Calu3 (cell line): ENCODE measurements around the gene RPLP2. TPM values are rescaled to one million over a fixed set of nuclear protein-coding genes. Genes with fewer than 3 reads are reported as not detected.

ENCODE experiments used
- BruUV-seq: library from RNA; stranded (reverse); fragments of 400-500 nt; replicated peaks from 2 replicates; lab custom pipeline; 2021; lab: Mats Ljungman, UMichigan
- CTCF ChIA-PET: fragments of 300-600 bp; sonication (Branson Sonifier 250); formaldehyde crosslinking; loops from one replicate; lab custom pipeline; 2022; ENCODE audit warnings: antibody characterized with exemption; lab: Charles Lee
- DNase-seq: peaks from one replicate; pipeline ENCODE4 v3.0.0; 2022
- H3K27ac Mint-ChIP-seq: one replicate; pipeline ENCODE4 v1.8.0; 2022; ENCODE audit warnings: mixed read lengths; ENCODE audit not compliant: unreplicated experiment
- H3K27me3 Mint-ChIP-seq: one replicate; pipeline ENCODE4 v1.8.0; 2022; ENCODE audit warnings: mixed read lengths; ENCODE audit not compliant: unreplicated experiment
- H3K36me3 Mint-ChIP-seq: one replicate; pipeline ENCODE4 v1.8.0; 2022; ENCODE audit warnings: mild to moderate bottlenecking, moderate library complexity, mixed read lengths; ENCODE audit not compliant: insufficient read depth, unreplicated experiment
- H3K4me1 Mint-ChIP-seq: one replicate; pipeline ENCODE4 v1.8.0; 2022; ENCODE audit warnings: mild to moderate bottlenecking, low read depth, mixed read lengths; ENCODE audit not compliant: unreplicated experiment
- H3K4me3 Mint-ChIP-seq: one replicate; pipeline ENCODE4 v1.8.0; 2022; ENCODE audit warnings: mild to moderate bottlenecking, low read depth, moderate library complexity, mixed read lengths; ENCODE audit not compliant: unreplicated experiment
- H3K9me3 Mint-ChIP-seq: one replicate; pipeline ENCODE4 v1.8.0; 2022; ENCODE audit warnings: low read depth, mixed read lengths; ENCODE audit not compliant: unreplicated experiment
- intact Hi-C: fragments of 100-400 bp; cut with micrococcal nuclease; formaldehyde crosslinking; loops from one replicate; pipeline ENCODE4 v1.10.0; 2022; ENCODE audit not compliant: unreplicated experiment
- total RNA-seq: library from RNA; stranded (reverse); gene quantifications from 2 replicates; pipeline ENCODE4 v1.2.3, GENCODE V29; 2022
- TF ChIP-seq, protein P1 (sequence below): fragments of 200-600 bp; IDR thresholded peaks from one replicate; pipeline ENCODE4 v1.8.0; 2022; ENCODE audit warnings: antibody characterized with exemption; ENCODE audit not compliant: unreplicated experiment

The RPLP2 gene
- total RNA-seq, 1 experiment from 2014 or later = 1,381 TPM

- BruUV-seq = no TSS peak
- Mint-ChIP-seq H3K36me3 (peaks cover 49% of the 10 kb centered on the region), H3K27ac (no peak overlapping the region), H3K27me3 (no peaks in the 10 kb centered on the region), H3K4me3 (no peak overlapping the region), H3K4me1 (no peaks in the 10 kb centered on the region), H3K9me3 (no peaks in the 10 kb centered on the region)
- CTCF ChIA-PET = interaction anchor here (0.6 kb wide), 1 partner anchor 9 kb away, joined by 4 read pairs; no protein-coding TSS in a partner anchor
- no peak for DNase-seq
- intact Hi-C loops = no loop called here
- TF ChIP-seq, protein P1, sequence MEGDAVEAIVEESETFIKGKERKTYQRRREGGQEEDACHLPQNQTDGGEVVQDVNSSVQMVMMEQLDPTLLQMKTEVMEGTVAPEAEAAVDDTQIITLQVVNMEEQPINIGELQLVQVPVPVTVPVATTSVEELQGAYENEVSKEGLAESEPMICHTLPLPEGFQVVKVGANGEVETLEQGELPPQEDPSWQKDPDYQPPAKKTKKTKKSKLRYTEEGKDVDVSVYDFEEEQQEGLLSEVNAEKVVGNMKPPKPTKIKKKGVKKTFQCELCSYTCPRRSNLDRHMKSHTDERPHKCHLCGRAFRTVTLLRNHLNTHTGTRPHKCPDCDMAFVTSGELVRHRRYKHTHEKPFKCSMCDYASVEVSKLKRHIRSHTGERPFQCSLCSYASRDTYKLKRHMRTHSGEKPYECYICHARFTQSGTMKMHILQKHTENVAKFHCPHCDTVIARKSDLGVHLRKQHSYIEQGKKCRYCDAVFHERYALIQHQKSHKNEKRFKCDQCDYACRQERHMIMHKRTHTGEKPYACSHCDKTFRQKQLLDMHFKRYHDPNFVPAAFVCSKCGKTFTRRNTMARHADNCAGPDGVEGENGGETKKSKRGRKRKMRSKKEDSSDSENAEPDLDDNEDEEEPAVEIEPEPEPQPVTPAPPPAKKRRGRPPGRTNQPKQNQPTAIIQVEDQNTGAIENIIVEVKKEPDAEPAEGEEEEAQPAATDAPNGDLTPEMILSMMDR = no peak
Measured at GRCh38 chr11:786235-787083, 23.3 kb upstream of the RPLP2 start.

GRCh38 chr11:787084-787675 lies 22.6 kb upstream of the RPLP2 start:
- H3K9me3 Mint-ChIP-seq = no peaks in the 10 kb centered on the region
- H3K36me3 Mint-ChIP-seq = peaks cover 49% of the 10 kb centered on the region
- intact Hi-C loops = no loop called here
- DNase-seq = no peak
- no TSS peak for BruUV-seq
- no peaks in the 10 kb centered on the region for H3K27me3 Mint-ChIP-seq
- H3K4me3 Mint-ChIP-seq = no peak overlapping the region
- no peaks in the 10 kb centered on the region for H3K4me1 Mint-ChIP-seq
- CTCF ChIA-PET = no interaction called here
- H3K27ac Mint-ChIP-seq = no peak overlapping the region
- TF ChIP-seq, protein P1 = no peak

DNA sequence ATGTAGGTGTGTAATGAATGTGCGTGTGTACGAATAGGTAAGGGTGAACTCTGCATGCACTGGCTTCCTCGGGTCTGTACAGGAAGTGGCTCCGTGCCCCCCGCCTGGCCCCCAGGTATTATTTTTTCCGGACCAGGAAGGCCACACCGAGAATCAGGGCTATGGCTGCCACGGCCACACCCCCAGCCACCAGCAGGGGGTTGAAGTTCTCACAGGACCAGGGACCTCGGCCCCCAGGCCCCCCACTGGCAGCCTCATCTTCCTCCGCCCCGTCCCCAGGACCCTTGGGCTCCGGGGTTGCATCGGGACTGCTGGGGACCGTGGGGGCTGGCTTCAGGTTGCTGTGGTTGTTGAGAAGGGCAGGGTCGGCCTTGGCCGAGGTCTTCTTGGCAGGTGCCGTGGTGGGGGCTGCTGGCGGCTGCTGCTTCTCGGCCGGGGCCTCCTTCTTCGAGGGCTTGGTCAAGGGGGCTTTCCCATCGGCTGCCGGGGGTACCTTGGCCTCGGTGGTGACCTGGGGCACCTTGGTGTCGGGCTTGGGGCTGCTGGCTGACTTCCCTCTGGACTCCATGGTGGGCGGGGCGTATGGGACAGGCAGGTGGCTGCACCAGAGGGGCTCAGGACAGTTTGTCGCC lies 21.6 kb upstream of the RPLP2 start:
- Mint-ChIP-seq H3K4me1 (no peaks in the 10 kb centered on the region), H3K36me3 (peaks cover 54% of the 10 kb centered on the region), H3K4me3 (no peak overlapping the region), H3K27me3 (no peaks in the 10 kb centered on the region), H3K9me3 (no peaks in the 10 kb centered on the region), H3K27ac (no peak overlapping the region)
- no TSS peak for BruUV-seq
- intact Hi-C loops = no loop called here
- DNase-seq = no peak
- TF ChIP-seq, protein P1 = no peak
- CTCF ChIA-PET = no interaction called here

DNA sequence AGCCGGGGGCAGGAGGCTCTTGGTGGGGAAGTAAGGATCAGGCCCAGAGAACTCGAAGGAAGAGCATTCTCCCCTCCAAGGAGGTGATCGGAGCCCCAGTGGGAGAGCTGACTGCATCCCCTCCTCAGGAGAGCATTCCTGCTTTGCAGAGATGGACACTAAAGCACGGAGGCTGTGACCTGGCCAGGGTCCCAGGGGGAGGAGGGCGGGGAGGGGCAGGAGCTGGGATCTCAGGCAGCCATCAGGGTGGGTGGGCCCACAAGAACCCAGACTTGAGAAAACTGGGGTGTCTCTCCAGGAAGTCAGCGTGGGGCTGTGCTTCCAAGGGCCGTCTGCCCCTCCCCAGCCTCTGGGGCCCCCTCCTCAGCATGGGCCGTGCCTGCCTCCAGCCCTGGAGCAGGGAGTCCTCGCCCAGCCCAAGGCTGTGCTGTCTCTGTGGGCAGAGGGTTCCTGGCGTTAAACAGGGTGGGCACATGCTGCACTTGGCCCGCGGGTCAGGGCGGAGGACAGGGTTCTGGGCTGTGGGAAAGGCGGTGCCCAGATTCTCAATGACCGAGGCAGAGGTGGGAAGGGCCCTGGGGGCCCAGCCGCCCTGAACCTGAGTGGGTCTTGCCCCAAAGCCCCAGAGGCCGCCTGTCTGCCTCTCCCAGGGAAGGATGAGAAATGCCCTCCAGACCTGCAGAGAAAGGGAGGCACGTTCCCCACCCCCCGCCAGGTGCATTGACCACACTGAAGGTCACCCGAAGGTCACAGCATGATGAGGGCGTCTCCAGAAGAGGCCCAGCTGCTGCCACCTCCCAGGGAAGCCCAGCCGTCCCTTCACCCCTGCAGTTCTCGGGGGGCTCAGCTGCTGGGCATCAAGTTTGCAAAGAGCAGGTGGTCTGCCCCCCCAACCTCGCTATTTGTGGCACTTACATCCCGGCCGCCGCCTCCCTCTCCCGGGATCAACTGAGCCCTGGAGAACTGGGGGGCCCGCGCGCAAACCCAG lies 20.5 kb upstream of the RPLP2 start:
- DNase-seq = no peak
- no peaks in the 10 kb centered on the region for H3K27me3 Mint-ChIP-seq
- TF ChIP-seq, protein P1 = no peak
- no peaks in the 10 kb centered on the region for H3K4me1 Mint-ChIP-seq
- H3K27ac Mint-ChIP-seq = no peak overlapping the region
- H3K36me3 Mint-ChIP-seq = peaks cover 52% of the 10 kb centered on the region
- intact Hi-C loops = no loop called here
- CTCF ChIA-PET = interaction anchor here (1.4 kb wide), 1 partner anchor 12 kb away, joined by 3 read pairs; no protein-coding TSS in a partner anchor
- H3K4me3 Mint-ChIP-seq = no peak overlapping the region
- H3K9me3 Mint-ChIP-seq = no peaks in the 10 kb centered on the region
- BruUV-seq = no TSS peak
